PC-9 (cell line): Measurements from ENCODE around the gene HIPK1.

Experiments
- EZH2 ChIP-seq: fragments of 200-600 bp; sonication (generic); IDR thresholded peaks from 2 replicates; pipeline ENCODE4 v1.8.0; 2017; ENCODE audit warnings: antibody characterized with exemption, low read depth
- TF ChIP-seq, protein P1 (sequence below): fragments of 200-600 bp; sonication (generic); conservative IDR thresholded peaks from 2 replicates; pipeline ENCODE4 v1.6.1; 2017; ENCODE audit warnings: mixed run types, antibody characterized with exemption, mild to moderate bottlenecking, moderate library complexity

DNA sequence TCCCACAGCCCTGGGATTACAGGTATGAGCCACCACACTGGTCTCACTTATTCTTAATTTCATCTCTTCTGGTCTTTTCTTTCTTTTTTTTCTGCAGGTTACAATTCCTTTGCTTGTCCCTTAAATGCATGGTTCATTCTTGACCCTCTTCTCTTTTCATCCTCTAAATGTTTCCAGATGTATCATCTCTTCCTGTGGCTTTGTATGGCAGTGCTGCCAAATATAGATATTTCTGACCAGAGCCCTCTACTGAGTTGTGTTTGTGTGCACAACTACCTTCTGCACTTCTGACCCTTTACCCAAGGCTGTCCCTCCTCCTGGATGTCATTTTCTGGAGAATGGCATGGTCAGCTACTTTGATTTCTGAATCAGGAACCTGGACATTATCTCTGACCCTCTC, 82.7 kb downstream of the HIPK1 start:
- TF ChIP-seq, protein P1, sequence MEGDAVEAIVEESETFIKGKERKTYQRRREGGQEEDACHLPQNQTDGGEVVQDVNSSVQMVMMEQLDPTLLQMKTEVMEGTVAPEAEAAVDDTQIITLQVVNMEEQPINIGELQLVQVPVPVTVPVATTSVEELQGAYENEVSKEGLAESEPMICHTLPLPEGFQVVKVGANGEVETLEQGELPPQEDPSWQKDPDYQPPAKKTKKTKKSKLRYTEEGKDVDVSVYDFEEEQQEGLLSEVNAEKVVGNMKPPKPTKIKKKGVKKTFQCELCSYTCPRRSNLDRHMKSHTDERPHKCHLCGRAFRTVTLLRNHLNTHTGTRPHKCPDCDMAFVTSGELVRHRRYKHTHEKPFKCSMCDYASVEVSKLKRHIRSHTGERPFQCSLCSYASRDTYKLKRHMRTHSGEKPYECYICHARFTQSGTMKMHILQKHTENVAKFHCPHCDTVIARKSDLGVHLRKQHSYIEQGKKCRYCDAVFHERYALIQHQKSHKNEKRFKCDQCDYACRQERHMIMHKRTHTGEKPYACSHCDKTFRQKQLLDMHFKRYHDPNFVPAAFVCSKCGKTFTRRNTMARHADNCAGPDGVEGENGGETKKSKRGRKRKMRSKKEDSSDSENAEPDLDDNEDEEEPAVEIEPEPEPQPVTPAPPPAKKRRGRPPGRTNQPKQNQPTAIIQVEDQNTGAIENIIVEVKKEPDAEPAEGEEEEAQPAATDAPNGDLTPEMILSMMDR, result no peak
- TF ChIP-seq EZH2, result no peak
